IMR-90 (cell line): ENCODE measurements around the gene RFX4. TPM values are rescaled to one million over a fixed set of nuclear protein-coding genes. Genes with fewer than 3 reads are reported as not detected.
A peak's percentile ranks its signal among the peaks of the same experiment; 100 is the strongest.

Experiments used
- ATAC-seq: fragments of 200-7000 bp; cut with Tn5 transposase; 2 replicates; pipeline ENCODE4 v1.9.1; 2020; ENCODE audit warnings: low read depth, mild to moderate bottlenecking, moderate library complexity
- BruUV-seq: library from RNA; stranded (reverse); fragments of 400-500 nt; replicated peaks from 2 replicates; lab custom pipeline; 2021; lab: Mats Ljungman, UMichigan
- CTCF ChIA-PET: fragments of 300-600 bp; formaldehyde crosslinking; extraction: SDS; loops from one replicate; lab custom pipeline; 2021; ENCODE audit warnings: antibody characterized with exemption; lab: Yijun Ruan, JAX
- POLR2A ChIA-PET: fragments of 300-600 bp; sonication (Branson Sonifier 250); formaldehyde crosslinking; loops from one replicate; lab custom pipeline; 2022; ENCODE audit warnings: antibody characterized with exemption; ENCODE audit not compliant: unreplicated experiment; lab: Charles Lee
- DNase-seq: peaks from one replicate; pipeline ENCODE4 v3.0.0; 2013
- H2AFZ ChIP-seq: replicated peaks from 2 replicates; pipeline ENCODE3; 2013; ENCODE audit warnings: low read length, mild to moderate bottlenecking; ENCODE audit not compliant: poor library complexity
- H2AK5ac ChIP-seq: 2 replicates; pipeline ENCODE4 v1.6.1; 2013; ENCODE audit warnings: low read depth, low read length, inconsistent platforms
- H2AK9ac ChIP-seq: replicated peaks from 2 replicates; pipeline ENCODE3; 2013; ENCODE audit warnings: mild to moderate bottlenecking, low read depth, low read length, moderate library complexity; ENCODE audit not compliant: poor library complexity
- H2BK120ac ChIP-seq: 2 replicates; pipeline ENCODE4 v1.6.1; 2013; ENCODE audit warnings: low read depth, low read length, inconsistent platforms
- H2BK15ac ChIP-seq: 3 replicates; pipeline ENCODE4 v1.6.1; 2013; ENCODE audit warnings: low read depth, low read length, inconsistent platforms
- H2BK20ac ChIP-seq: 2 replicates; pipeline ENCODE4 v1.6.1; 2013; ENCODE audit warnings: low read depth, mild to moderate bottlenecking, inconsistent platforms, low read length, moderate library complexity
- H2BK5ac ChIP-seq: 2 replicates; pipeline ENCODE4 v1.6.1; 2013; ENCODE audit warnings: mild to moderate bottlenecking, low read depth, low read length, inconsistent platforms; ENCODE audit not compliant: poor library complexity, severe bottlenecking
- H3K14ac ChIP-seq: replicated peaks from 2 replicates; pipeline ENCODE4 v1.6.1; 2013; ENCODE audit warnings: low read depth, low read length, inconsistent platforms
- H3K18ac ChIP-seq: 2 replicates; pipeline ENCODE4 v1.6.1; 2013; ENCODE audit warnings: low read depth, low read length, control low read depth
- H3K23ac ChIP-seq: 2 replicates; pipeline ENCODE4 v1.6.1; 2013; ENCODE audit warnings: low read depth, low read length, inconsistent platforms
- H3K27ac ChIP-seq: 2 replicates; pipeline ENCODE4 v1.5.1; 2013; ENCODE audit warnings: mild to moderate bottlenecking, control low read depth, low read length; ENCODE audit not compliant: insufficient read depth
- H3K27me3 ChIP-seq: 2 replicates; pipeline ENCODE4 v1.6.1; 2013; ENCODE audit warnings: low read length; ENCODE audit not compliant: control insufficient read depth, insufficient read depth
- H3K36me3 ChIP-seq: 2 replicates; pipeline ENCODE4 v1.6.1; 2013; ENCODE audit warnings: low read length, mixed read lengths; ENCODE audit not compliant: control insufficient read depth, insufficient read depth
- H3K4ac ChIP-seq: 2 replicates; pipeline ENCODE4 v1.6.1; 2013; ENCODE audit warnings: low read depth, low read length, inconsistent platforms
- H3K4me1 ChIP-seq: 2 replicates; pipeline ENCODE4 v1.6.1; 2013; ENCODE audit warnings: low read length, mixed read lengths; ENCODE audit not compliant: control insufficient read depth, insufficient read depth
- H3K4me2 ChIP-seq: 2 replicates; pipeline ENCODE4 v1.6.1; 2013; ENCODE audit warnings: low read depth, mild to moderate bottlenecking, control low read depth, low read length, moderate library complexity
- H3K4me3 ChIP-seq: 2 replicates; pipeline ENCODE4 v1.5.1; 2013; ENCODE audit warnings: low read depth, mild to moderate bottlenecking, control low read depth, low read length, moderate library complexity; ENCODE audit not compliant: insufficient read depth
- H3K56ac ChIP-seq: 2 replicates; pipeline ENCODE4 v1.6.1; 2013; ENCODE audit warnings: low read length, inconsistent platforms; ENCODE audit not compliant: insufficient read depth; ENCODE audit errors: extremely low read depth
- H3K79me1 ChIP-seq, 2 experiments: 2 replicates each; pipeline ENCODE4 v1.6.1; 2013; ENCODE audit warnings: low read length in 2 of 2, inconsistent platforms in 1 of 2, low read depth in 1 of 2
- H3K9ac ChIP-seq: 2 replicates; pipeline ENCODE4 v1.6.1; 2013; ENCODE audit warnings: low read depth, low read length, control low read depth
- H3K9me1 ChIP-seq: 2 replicates; pipeline ENCODE4 v1.6.1; 2013; ENCODE audit warnings: low read length, inconsistent platforms; ENCODE audit not compliant: insufficient read depth
- H3K9me3 ChIP-seq: 2 replicates; pipeline ENCODE4 v1.6.1; 2013; ENCODE audit warnings: low read length; ENCODE audit not compliant: control insufficient read depth, insufficient read depth
- H4K20me1 ChIP-seq: 2 replicates; pipeline ENCODE4 v1.6.1; 2013; ENCODE audit warnings: low read length, inconsistent platforms; ENCODE audit not compliant: insufficient read depth
- H4K5ac ChIP-seq: 2 replicates; pipeline ENCODE4 v1.6.1; 2013; ENCODE audit warnings: mild to moderate bottlenecking, low read depth, low read length, control low read depth
- H4K8ac ChIP-seq, 2 experiments: 2 replicates each; pipeline ENCODE4 v1.6.1; 2013; ENCODE audit warnings: low read depth in 2 of 2, low read length in 2 of 2, control low read depth in 1 of 2, inconsistent platforms in 1 of 2
- H4K91ac ChIP-seq: 2 replicates; pipeline ENCODE4 v1.6.1; 2013; ENCODE audit warnings: low read depth, low read length, inconsistent platforms; ENCODE audit not compliant: insufficient read depth
- CHD1 ChIP-seq: IDR thresholded peaks from 2 replicates; pipeline ENCODE4 v1.6.1; 2012; ENCODE audit warnings: low read depth, low read length, improper control_type of control experiment
- MXI1 ChIP-seq: IDR thresholded peaks from 2 replicates; pipeline ENCODE4 v1.6.1; 2012; ENCODE audit warnings: low read depth, mild to moderate bottlenecking, low read length, moderate library complexity, borderline replicate concordance
- WGBS, 2 experiments: methylation state at CpG; one replicate each; pipeline versions ENCODE4 v1.1.5 to v1.1.7; 2013; ENCODE audit warnings: missing lambda C conversion rate in 2 of 2; ENCODE audit not compliant: insufficient read length in 1 of 2; ENCODE audit errors: extremely low coverage in 2 of 2; 5-methylcytosine and 5-hydroxymethylcytosine counted together
- dilution Hi-C: fragments of 300-500 bp; cut with HindIII; formaldehyde crosslinking; loops from one replicate; pipeline ENCODE4 v1.14.3; 2018; ENCODE audit warnings: low sequenced_read_pairs; ENCODE audit not compliant: unreplicated experiment
- in situ Hi-C: fragments of 300-500 bp; cut with MboI; formaldehyde crosslinking; loops from 3 replicates; pipeline ENCODE4 v1.14.3; 2019; ENCODE audit warnings: low sequenced_read_pairs, inconsistent platforms, mixed read lengths
- intact Hi-C: fragments of 100-400 bp; cut with micrococcal nuclease; formaldehyde crosslinking; loops from 2 replicates; pipeline ENCODE4 v1.10.0; 2022
- polyA plus RNA-seq, 3 experiments: library from polyadenylated mRNA; depleted of rRNA; stranded (reverse); fragments of >200 nt; gene quantifications; 2 replicates each; pipeline ENCODE4 v1.2.3, GENCODE V29; 2012; ENCODE audit warnings: low replicate concordance in 1 of 3
- total RNA-seq: library from RNA; depleted of rRNA; stranded (reverse); fragments of >200 nt; gene quantifications from 2 replicates; pipeline ENCODE4 v1.2.3, GENCODE V29; 2012

RFX4 gene
- total and polyA plus RNA-seq, 2 of the 4 experiments (the other 2 are of a cell fraction): not detected

GRCh38 chr12:106769078-106769477, 186.3 kb downstream of the RFX4 start:
- Histone ChIP-seq H3K56ac (no peak overlapping the region), H4K5ac (no peak overlapping the region), H2BK15ac (no peak overlapping the region), H2BK5ac (no peak overlapping the region), H2BK20ac (no peak overlapping the region), H3K4me1 (peaks cover 1% of the 10 kb centered on the region; the same call in 1 of the 2 replicates), H3K36me3 (no peaks in the 10 kb centered on the region), H3K9me1 (no peaks in the 10 kb centered on the region), H2AFZ (no peak overlapping the region), H3K9ac (no peak overlapping the region), H3K4me2 (no peak overlapping the region), H4K91ac (no peak overlapping the region), H3K27me3 (peaks cover 5% of the 10 kb centered on the region), H3K9me3 (no peaks in the 10 kb centered on the region), H3K18ac (no peak overlapping the region), H3K4ac (no peak overlapping the region), H3K27ac (no peak overlapping the region), H3K79me1 (no peaks in the 10 kb centered on the region), H3K14ac (no peak overlapping the region), H2AK5ac (no peak overlapping the region), H3K23ac (no peak overlapping the region), H3K4me3 (no peak overlapping the region), H2AK9ac (no peak overlapping the region), H4K8ac (no peak overlapping the region), H2BK120ac (no peak overlapping the region), H4K20me1 (no peaks in the 10 kb centered on the region)
- in situ Hi-C loops: no loop called here
- TF ChIP-seq MXI1 (no peak), CHD1 (no peak)
- intact Hi-C loops: no loop called here
- POLR2A ChIA-PET: no interaction called here
- CTCF ChIA-PET: no interaction called here
- ATAC-seq (no peak), DNase-seq (peak; percentile 38)
- no TSS peak for BruUV-seq
- no CpG with 5 or more reads among the region's 5 CpGs for WGBS, 2 experiments
- dilution Hi-C loops: no loop called here
